Hindlimb muscle (tissue), 1 donor: ENCODE results near the gene DZIP3. TPM values are rescaled to one million over a fixed set of nuclear protein-coding genes. Genes with fewer than 3 reads are reported as not detected.
A peak's percentile ranks its signal among the peaks of the same experiment; 100 is the strongest.

Source experiments
- DNase-seq: peaks from one replicate; pipeline ENCODE4 v3.0.0-alpha.2; 2013
- polyA plus RNA-seq: library from polyadenylated mRNA; unstranded; fragments of 120-200 nt; gene quantifications from one replicate; pipeline ENCODE4 v1.2.1, GENCODE V29; 2013; ENCODE audit not compliant: insufficient read length

DZIP3 gene, protein sequence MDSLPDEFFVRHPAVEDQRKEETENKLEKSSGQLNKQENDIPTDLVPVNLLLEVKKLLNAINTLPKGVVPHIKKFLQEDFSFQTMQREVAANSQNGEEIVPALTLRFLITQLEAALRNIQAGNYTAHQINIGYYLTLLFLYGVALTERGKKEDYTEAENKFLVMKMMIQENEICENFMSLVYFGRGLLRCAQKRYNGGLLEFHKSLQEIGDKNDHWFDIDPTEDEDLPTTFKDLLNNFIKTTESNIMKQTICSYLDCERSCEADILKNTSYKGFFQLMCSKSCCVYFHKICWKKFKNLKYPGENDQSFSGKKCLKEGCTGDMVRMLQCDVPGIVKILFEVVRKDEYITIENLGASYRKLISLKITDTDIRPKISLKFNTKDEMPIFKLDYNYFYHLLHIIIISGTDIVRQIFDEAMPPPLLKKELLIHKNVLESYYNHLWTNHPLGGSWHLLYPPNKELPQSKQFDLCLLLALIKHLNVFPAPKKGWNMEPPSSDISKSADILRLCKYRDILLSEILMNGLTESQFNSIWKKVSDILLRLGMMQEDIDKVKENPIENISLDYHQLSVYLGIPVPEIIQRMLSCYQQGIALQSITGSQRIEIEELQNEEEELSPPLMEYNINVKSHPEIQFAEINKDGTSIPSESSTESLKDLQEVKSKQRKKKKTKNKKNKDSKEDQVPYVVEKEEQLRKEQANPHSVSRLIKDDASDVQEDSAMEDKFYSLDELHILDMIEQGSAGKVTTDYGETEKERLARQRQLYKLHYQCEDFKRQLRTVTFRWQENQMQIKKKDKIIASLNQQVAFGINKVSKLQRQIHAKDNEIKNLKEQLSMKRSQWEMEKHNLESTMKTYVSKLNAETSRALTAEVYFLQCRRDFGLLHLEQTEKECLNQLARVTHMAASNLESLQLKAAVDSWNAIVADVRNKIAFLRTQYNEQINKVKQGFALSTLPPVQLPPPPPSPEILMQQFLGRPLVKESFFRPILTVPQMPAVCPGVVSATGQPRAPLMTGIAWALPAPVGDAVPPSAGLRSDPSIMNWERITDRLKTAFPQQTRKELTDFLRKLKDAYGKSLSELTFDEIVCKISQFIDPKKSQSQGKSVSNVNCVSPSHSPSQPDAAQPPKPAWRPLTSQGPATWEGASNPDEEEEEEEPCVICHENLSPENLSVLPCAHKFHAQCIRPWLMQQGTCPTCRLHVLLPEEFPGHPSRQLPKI
- 17.8 TPM for polyA plus RNA-seq

DNA sequence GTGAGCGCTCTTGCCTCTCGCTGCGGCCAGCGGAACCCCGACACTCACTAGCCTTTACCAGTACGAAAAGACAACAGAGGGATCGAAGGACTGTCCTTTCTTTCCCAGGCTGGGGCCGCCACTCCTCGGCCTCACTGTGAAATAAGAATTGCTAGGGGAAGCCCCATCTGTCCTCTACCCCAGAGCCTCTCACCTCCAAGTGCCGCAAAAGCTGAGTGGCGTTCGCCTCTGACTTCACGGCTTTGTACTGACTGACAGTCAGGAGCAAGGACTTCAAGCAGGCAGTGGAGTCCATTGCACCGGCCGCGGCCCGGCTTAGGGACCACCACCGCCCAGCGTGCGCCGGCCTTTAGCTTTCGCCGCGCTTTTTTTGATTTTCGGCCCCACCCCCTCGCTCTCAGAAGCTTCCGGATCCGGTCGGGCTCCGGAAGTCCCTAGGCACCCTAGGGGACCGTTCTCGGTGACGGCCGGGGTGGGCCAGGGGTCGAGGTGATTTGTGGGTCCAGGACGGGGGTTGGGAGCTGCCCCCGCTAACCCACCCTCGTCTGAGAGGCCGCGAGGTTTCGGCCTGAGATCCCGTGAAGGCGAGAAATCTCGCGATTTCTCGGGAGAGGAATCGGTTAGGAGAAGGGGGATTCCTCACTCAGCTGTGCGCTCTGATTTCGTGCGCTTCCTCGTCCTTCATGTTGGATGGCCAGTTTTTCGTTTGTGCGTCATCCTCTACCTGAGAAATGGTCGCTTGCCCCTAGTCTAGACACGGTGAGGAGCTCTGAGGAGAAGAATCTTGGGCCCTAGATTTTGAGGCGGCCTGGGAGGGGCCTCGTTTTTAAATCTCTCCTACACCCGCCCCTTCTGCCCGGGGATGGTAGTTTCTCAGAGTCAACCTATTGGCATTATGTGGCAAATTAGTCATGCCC is at the start of gene DZIP3, which contains the start of gene CIP2A:
TSS of gene DZIP3 (plus strand) at position 642 of the 917 bp plus-strand sequence. CDS start 15,685 bp downstream, outside the sequence.
TSS of gene CIP2A (minus strand) at position 358 of the 917 bp plus-strand sequence. CDS start at position 295, 63 bp downstream.
- DNase-seq = peak; percentile 95

DNA sequence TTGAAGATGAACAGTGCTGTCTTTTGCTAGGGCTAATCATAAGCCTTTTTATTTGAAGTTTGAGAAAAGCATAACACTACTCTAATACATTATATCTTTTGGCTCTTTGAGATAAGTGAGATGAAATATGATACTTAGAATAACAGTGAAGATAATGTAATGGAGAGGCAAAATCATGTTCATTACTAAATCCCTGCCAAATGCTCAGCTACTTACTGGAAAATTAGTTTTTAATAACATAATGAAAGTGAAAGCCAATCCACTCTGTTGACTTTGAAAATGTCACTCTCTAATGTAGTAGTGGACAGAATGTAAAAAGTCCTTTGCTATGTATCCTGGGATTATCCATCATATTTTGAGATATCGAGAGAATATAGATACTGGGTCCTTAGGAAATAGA is 43.3 kb upstream of the DZIP3 start:
- no peak for DNase-seq

DNA sequence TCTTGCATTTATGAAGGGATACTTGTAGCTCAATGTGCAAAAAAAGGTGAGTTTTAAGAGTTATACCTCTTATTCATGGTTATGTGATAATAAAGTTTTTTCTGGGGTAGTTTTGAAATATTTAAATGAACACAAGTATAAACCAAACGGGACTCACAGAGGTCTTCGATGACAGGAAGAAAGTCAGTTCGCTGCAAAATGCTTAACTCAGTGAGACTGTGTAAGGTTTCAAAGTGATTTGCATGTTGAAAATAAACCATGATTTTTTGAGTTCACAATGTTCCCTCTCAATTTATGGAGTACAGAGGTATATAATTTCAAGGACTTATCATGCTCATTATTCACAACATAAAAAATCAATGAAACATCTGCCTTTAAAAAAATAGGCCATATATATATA is 42.8 kb upstream of the DZIP3 start:
- DNase-seq = no peak

DNA sequence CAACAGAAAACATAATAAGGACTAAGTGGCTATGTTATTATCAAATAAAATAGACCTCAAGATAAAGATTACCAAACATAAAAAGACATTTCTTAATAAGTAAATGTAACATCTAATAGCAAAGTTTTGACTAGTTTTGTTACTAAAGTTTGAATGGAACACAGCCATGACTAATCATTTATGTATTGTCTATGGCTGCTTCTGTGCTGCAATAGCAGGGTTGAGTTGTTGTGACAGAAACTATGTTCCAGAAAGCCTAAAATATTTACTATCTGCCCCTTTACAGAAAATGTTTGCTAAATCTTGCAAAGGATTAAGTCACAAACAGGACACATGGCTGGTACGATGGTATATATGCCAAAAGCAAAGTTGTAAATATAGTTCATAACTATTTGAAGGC is 41.2 kb upstream of the DZIP3 start:
- no peak for DNase-seq

DNA sequence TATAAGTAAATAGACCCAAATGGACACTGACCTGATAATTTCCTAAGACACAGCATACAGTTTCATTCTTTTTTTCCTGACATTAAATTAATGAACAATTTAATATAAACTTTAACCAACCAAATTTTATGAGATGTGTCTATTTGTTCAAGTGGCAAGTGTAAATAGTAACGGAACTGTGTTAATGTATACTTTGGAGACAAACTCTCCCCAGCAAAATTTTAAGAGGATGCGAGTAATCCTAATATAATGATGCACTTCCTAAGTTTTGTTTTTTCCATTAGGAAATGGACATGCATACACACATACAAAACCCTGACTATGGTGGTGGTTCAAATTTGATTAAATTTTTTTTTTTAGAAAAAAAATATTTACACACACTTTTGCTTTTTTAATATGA is 40.6 kb upstream of the DZIP3 start:
- DNase-seq = no peak

DNA sequence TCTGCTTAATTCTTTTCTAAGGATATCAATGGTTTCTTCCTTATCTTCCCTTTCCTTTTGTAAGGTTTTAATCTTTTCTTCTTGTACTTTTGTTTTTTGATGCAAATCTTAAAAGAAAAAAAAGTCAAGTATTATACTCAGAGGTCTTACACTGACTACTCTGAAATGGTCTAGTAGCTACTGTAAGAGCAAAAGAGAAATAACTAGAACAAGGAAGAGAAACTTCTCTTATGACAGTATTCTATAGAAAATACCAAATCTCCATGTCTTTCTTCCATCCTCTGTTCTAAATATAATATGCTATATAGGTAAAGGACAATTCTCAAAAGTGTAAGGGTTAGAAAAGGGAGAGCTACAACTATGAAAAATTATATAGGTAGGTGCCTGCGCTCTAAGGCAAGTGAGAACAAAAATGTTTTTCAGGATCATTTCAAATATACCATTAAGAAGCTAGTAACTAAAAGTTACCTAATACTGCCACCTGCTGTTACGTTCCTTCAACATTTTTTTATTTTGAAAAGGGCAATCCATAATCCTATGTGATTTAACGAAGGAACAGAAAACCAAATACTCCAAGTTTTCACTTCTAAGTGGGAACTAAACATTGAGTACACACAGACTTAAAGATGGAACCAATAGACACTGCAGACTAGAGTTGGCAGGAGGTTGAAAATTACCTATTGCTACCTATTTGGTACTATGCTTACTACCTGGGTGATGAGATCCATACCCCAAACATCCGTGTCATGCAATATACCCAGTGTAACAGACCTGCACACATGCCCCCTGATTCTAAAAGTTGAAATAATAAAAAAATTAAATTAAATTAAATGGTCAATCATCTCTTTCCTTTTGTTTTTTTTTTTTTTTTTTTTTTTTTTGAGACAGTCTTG is 37.0 kb upstream of the DZIP3 start:
- DNase-seq = peak; percentile 25

DNA sequence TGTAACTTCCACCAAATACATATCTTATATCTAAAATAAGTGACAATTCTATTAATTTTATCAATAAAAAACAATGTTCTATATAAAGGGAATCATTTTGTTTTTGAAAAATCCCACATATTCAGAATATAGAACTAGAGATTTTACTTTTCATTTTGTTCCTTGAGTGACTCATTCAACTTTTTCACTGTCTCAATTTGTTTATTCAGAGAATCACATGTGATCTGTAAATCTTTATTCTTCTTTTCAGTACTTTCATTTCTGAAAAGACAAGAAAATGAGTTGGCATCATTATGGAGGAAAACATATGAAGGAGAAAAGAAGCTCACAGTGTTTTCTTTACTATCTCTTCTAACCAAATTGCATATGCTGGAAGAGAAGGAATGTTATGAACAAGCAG is 35.3 kb upstream of the DZIP3 start:
- DNase-seq = no peak

DNA sequence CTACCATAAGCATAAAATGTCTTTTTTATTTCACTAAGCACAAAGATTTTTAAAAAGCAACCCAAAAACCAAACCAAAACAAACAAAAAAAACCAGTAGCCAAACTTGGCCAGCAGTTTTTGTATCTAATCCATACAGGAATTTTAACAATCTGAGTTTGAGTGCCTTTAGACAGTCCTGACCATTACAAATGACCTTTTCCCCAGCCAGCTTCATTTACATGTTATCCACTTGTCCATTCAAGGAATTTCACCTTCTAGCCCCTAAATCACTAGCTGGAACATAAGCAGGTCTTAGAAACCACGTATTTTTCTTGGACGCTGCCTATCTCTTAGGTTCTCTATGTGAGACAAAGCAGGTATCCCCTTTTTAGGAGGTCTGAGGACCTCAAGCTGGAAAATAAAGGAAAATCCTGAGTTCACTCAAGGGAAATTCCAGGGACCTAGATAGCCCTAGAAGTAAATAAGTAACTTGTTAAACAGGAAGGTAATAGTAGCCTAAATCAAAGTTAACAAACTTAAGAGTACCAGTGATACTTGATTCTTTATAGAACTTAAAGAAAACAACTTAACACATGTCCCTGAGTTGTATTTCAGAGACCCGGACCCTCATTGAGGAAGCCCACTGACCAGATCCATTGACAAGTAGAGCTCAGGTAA is 34.5 kb upstream of the DZIP3 start:
- no peak for DNase-seq

DNA sequence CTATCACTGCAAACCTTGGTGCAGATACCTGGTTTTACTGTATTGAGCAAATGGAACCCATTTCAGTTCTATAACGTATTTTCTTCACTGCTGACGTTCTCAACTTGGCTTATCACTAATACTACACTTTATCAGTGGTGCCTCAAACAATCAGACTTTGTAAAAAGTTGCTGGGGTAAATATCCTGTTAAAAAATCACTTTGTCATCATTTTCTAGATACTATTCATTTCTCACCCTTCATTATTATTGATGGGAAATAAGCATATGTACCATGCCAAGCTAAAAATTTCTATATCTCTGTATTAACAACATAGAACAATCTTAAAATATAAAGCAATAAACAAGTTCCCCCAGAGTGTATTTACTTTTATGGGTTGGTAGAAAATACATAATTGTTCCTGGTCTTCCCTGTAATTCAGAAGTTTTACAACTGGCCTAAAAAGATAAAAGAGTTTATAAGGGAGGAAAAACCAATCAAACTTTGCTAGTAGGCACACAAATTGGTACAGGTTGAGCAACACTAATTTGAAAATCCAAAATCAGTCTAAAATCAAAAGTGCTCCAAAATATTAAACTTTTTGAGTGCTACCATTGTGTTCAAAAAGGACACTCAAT is 33.4 kb upstream of the DZIP3 start:
- DNase-seq = no peak

DNA sequence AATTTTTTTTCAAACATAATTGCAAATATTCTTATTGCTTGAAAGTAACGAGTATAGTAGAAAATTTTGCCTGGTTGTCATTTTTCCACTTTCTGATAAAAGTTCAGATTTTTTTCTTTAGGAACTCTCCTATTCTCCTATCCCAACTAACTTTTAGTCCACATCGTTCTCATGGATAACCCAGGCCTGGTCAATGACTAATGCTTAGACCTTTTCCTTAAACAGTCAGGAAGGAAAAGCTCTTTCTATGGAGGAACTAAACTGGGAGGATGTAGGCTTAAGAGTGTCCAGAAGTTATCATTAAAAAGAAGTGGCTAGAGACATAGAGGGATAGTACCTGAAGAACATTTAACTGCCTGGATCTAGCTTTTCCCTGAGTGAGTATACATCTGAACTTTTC is 27.0 kb upstream of the DZIP3 start:
- no peak for DNase-seq

DNA sequence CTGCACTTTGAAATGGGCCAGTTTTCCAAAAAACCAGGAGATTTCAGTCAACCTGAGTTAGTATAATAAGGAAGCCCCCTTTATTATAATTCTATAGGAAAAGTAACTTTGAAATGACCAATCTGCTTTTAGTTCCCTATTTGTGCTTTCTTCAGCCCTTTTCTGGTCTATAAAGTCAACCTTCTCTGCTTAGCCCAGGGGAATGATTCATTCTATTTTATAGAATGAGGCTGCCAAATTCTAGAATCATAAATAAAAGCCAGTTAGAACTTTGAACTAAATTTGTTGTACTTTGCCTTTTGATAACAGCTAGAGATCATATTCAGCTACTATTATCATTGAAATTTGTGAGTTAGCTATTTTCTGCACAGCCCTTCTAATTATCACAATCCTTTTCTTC is 25.0 kb upstream of the DZIP3 start:
- no peak for DNase-seq

DNA sequence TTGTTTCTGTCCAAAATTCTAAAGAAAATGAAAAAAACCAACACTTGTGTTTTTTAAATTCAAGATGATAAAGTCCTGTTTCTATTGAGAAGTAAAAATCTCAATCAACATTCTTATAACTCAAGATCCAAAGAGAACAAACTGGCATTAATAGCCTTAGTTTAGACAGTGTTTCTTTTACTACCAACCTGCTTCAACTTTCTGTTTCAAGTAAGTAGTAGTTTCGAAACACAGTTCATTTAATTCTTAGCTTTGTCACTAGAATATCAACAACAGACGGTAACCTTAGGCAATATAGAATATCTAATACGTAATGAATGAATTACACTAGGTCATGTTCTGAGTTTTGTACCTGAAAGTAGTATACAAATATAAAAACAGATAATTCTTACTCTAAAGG is 24.0 kb upstream of the DZIP3 start:
- no peak for DNase-seq

DNA sequence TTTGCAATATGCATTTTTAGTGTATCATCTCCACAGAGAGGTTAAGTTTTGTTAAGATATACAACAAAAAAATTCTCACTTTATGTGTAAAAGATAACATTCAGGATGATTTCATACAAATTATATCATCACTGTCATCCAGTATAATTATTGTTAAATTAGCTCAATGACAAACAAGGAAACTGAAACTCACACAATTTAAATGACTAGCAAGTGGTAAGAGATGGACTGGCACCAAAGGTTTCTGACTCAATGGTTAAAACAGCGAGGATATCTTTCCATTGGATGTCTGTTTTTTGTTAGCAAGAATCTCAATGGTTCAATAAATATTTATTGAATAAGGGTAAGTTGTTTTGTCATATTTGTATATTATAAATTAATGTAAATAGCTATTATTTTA is 22.9 kb upstream of the DZIP3 start:
- DNase-seq = no peak

DNA sequence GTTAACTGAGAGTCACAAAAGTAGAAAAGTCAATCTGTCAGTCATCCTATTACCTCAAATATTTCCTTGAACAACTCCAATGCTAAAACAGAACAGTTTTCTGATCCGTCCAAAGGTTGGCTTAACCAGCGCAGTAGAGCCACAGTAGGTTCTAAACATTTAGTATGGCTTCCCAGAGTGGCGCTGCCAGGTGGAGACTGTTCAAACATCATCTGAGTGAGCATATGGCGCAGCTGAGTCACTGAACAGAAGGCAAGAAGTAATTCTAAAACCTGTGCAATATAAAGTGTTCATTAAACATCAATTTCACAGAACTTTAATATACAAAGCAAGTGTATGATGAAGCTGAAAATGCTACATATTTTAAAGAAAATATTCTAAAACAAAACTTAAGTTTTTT is 20.2 kb upstream of the DZIP3 start:
- no peak for DNase-seq

DNA sequence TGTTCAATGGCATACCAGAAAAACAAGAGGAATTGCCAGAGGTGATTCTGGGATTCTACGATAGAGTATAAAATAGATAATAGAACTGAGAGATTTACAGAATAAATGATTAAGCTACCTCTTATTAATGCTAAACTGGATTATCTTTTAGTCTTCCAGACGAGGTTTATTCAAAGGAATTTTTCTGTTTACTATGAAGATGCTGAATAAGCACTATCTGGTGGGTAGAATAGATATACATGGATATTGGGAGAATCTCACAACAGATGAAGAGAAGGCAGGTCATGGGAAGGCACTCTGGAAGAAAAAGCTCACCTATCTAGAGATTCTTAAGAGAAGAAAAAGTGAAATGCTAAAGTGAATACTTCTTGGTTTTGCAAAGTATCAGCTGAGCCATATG is 11.5 kb upstream of the DZIP3 start:
- DNase-seq = no peak

DNA sequence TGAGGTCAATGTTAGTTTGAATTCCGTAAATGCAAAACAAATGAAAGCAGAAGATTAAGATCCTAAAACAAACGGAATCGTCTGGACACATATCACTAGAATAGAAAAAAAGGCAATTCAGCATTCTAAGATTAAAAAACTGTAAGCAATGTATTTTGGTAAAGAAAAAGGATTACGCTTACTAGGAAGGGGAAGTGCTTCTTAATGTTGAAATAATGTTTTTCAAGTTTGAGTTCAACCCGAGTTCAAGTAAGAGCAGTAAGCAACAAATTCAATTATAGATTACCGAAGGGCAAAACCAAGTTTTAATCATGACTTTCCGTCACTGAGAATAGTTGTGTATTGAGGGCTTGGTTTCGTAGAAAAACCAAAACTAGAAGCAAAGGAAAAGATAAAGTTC is 921 bp upstream of the DZIP3 start:
- no peak for DNase-seq

DNA sequence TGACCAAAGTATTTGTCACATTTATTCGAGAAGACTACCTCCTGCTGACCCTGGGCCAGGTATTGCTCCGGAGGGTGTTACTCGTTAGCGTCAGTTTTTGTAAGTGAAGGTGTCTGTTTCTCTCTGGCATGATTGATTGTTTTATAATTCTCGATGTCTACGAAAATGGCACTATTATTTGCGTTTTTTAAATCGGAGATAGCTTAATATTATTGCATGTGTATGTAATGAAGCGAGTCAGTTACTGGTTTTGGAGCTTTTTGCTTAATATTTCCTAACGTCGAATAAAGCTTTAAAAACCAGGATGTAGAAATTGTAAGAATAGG is 439 bp downstream of the DZIP3 start:
- DNase-seq = no peak

DNA sequence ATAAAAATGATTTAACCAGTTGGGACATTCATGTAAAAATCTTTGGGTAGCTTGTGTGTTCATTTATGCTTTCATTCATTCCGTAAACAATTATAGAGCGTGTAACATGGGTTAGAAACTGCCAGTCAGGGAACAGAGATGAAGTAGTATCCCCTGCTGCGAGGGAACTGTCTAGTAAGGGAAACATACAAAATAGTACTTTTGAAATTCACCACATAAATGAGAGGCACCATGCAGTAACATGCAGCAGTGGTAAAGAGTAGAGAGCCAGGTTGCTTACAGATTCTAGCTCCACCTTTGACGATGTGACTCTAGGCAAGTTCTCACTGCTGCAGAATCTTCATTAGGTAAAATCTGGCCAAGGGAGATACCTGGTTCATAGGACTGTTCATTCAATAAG is 938 bp downstream of the DZIP3 start:
- DNase-seq = no peak

DNA sequence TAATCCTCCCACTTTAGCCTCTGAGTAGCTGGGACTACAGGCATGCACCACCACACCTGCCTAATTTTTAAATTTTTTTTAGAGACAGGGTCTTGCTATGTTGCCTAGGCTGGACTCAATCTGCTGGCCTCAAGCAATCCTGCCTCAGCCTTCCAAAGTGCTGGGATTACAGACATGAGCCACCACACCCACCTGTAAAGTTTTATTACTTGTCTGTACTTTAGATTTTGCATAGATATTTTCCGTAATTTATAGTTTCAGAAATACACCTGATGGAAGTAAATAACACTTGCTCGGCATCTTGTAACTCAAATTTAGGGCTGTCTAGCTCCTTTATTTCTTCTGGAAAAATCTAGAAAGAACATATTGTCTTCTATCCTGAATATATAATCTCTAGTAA is 5.8 kb downstream of the DZIP3 start:
- DNase-seq = no peak

DNA sequence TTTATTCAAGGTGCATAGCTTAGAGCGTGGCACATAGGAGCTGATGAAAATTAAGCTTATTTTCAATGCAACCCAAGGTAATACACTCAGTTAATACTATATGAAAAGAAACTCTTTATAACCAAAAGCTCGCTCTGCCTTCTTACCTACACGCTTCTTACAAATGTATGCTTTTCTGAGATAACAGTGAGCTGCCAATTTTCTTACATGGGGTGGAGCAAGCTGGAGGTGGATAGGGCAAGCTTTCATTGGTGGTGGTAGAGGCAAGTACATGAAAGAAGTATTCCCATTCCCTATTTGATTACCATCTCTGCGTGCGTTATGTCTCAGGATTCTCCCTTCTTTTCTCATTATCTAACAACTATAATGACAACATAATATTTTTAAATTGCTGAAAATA is 8.9 kb downstream of the DZIP3 start:
- no peak for DNase-seq
